Measurements from ENCODE around the gene YTHDF1.

- TF ChIP-seq, protein P1, sequence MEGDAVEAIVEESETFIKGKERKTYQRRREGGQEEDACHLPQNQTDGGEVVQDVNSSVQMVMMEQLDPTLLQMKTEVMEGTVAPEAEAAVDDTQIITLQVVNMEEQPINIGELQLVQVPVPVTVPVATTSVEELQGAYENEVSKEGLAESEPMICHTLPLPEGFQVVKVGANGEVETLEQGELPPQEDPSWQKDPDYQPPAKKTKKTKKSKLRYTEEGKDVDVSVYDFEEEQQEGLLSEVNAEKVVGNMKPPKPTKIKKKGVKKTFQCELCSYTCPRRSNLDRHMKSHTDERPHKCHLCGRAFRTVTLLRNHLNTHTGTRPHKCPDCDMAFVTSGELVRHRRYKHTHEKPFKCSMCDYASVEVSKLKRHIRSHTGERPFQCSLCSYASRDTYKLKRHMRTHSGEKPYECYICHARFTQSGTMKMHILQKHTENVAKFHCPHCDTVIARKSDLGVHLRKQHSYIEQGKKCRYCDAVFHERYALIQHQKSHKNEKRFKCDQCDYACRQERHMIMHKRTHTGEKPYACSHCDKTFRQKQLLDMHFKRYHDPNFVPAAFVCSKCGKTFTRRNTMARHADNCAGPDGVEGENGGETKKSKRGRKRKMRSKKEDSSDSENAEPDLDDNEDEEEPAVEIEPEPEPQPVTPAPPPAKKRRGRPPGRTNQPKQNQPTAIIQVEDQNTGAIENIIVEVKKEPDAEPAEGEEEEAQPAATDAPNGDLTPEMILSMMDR (IDR thresholded peaks at IDR 0.05): no peak
- TF ChIP-seq POLR2AphosphoS5 (IDR thresholded peaks at IDR 0.05): no peak
Observed at GRCh38 chr20:63174309-63175037, 41.5 kb downstream of the YTHDF1 start.
